Activated CD8-positive, alpha-beta T cell treated with anti-CD3 and anti-CD28 coated beads for 36 hours (primary cell): ENCODE data around the gene UBXN6. TPM values are rescaled to one million over a fixed set of nuclear protein-coding genes. Genes with fewer than 3 reads are reported as not detected.

Experiments
- ATAC-seq: fragments of 200-7000 bp; cut with Tn5 transposase; one replicate; pipeline ENCODE4 v1.10.0; 2021; ENCODE audit warnings: mild to moderate bottlenecking, moderate library complexity
- CTCF ChIA-PET: fragments of 350-600 bp; sonication (Branson Sonifier 250); formaldehyde crosslinking; loops from one replicate; lab custom pipeline; 2021; ENCODE audit warnings: antibody characterized with exemption; lab: Charles Lee
- POLR2A ChIA-PET: fragments of 350-600 bp; sonication (Branson Sonifier 250); formaldehyde crosslinking; loops from one replicate; lab custom pipeline; 2021; ENCODE audit warnings: antibody characterized with exemption; lab: Charles Lee
- DNase-seq: peaks from one replicate; pipeline ENCODE4 v3.0.0-alpha.2; 2020
- H3K27ac Mint-ChIP-seq: one replicate; pipeline ENCODE4 v1.8.0; 2021; ENCODE audit warnings: mild to moderate bottlenecking, mixed read lengths
- H3K27me3 Mint-ChIP-seq: one replicate; pipeline ENCODE4 v1.8.0; 2021; ENCODE audit warnings: mixed read lengths
- H3K36me3 Mint-ChIP-seq: one replicate; pipeline ENCODE4 v1.8.0; 2021; ENCODE audit warnings: low read depth, mixed read lengths
- H3K4me1 Mint-ChIP-seq: one replicate; pipeline ENCODE4 v1.8.0; 2021; ENCODE audit warnings: low read depth, mixed read lengths
- H3K4me3 Mint-ChIP-seq: one replicate; pipeline ENCODE4 v1.8.0; 2021; ENCODE audit warnings: mild to moderate bottlenecking, moderate library complexity, mixed read lengths
- H3K9me3 Mint-ChIP-seq: one replicate; pipeline ENCODE4 v1.8.0; 2021; ENCODE audit warnings: mixed read lengths
- CTCF ChIP-seq: fragments of 200-600 bp; IDR thresholded peaks from one replicate; pipeline ENCODE4 v1.8.0; 2022; ENCODE audit warnings: antibody characterized with exemption, mild to moderate bottlenecking
- intact Hi-C: fragments of 100-400 bp; cut with micrococcal nuclease; formaldehyde crosslinking; loops from one replicate; pipeline ENCODE4 v1.10.0; 2022
- total RNA-seq, 2 experiments: library from RNA; stranded (reverse); gene quantifications; one replicate each; pipeline ENCODE4 v1.2.3, GENCODE V29; 2021

Gene UBXN6
- total RNA-seq, 2 experiments from 2014 or later = 35.8 to 36.5 TPM

GRCh38 chr19:4488496-4488895 is 30.9 kb upstream of the UBXN6 start:
- CTCF ChIA-PET = no interaction called here
- Mint-ChIP-seq H3K9me3 (no peaks in the 10 kb centered on the region), H3K27me3 (no peaks in the 10 kb centered on the region), H3K27ac (no peak overlapping the region), H3K4me1 (no peaks in the 10 kb centered on the region), H3K36me3 (peaks cover 10% of the 10 kb centered on the region), H3K4me3 (no peak overlapping the region)
- intact Hi-C loops = no loop called here
- no peak for TF ChIP-seq CTCF
- no peak for ATAC-seq
- no peak for DNase-seq
- POLR2A ChIA-PET = no interaction called here

GRCh38 chr19:4487572-4487971 is 30.0 kb upstream of the UBXN6 start:
- no peak for TF ChIP-seq CTCF
- DNase-seq (no peak), ATAC-seq (no peak)
- Mint-ChIP-seq H3K27ac (no peak overlapping the region), H3K4me3 (no peak overlapping the region), H3K36me3 (peaks cover 13% of the 10 kb centered on the region), H3K27me3 (no peaks in the 10 kb centered on the region), H3K9me3 (no peaks in the 10 kb centered on the region), H3K4me1 (no peaks in the 10 kb centered on the region)
- CTCF ChIA-PET = no interaction called here
- POLR2A ChIA-PET = no interaction called here
- intact Hi-C loops = no loop called here

GRCh38 chr19:4483385-4483784 is 25.8 kb upstream of the UBXN6 start:
- Mint-ChIP-seq H3K36me3 (peaks cover 8% of the 10 kb centered on the region), H3K27me3 (no peaks in the 10 kb centered on the region), H3K4me3 (no peak overlapping the region), H3K4me1 (no peaks in the 10 kb centered on the region), H3K9me3 (no peaks in the 10 kb centered on the region), H3K27ac (no peak overlapping the region)
- ChIA-PET CTCF (no interaction called here), POLR2A (no interaction called here)
- no peak for TF ChIP-seq CTCF
- DNase-seq (no peak), ATAC-seq (no peak)
- intact Hi-C loops = no loop called here

- H3K27me3 Mint-ChIP-seq = no peaks in the 10 kb centered on the region
- peaks cover 8% of the 10 kb centered on the region for H3K36me3 Mint-ChIP-seq
- intact Hi-C loops = no loop called here
- no peak for TF ChIP-seq CTCF
- ChIA-PET POLR2A (no interaction called here), CTCF (no interaction called here)
- no peak for DNase-seq
- no peaks in the 10 kb centered on the region for H3K9me3 Mint-ChIP-seq
- H3K27ac Mint-ChIP-seq = no peak overlapping the region
- no peak for ATAC-seq
- no peaks in the 10 kb centered on the region for H3K4me1 Mint-ChIP-seq
- no peak overlapping the region for H3K4me3 Mint-ChIP-seq
Observed at GRCh38 chr19:4482721-4483364, 25.2 kb upstream of the UBXN6 start.

GRCh38 chr19:4477034-4477801 is 19.6 kb upstream of the UBXN6 start:
- Mint-ChIP-seq H3K4me3 (no peak overlapping the region), H3K27ac (no peak overlapping the region), H3K4me1 (peaks cover 16% of the 10 kb centered on the region), H3K27me3 (no peaks in the 10 kb centered on the region), H3K36me3 (peaks cover 2% of the 10 kb centered on the region), H3K9me3 (no peaks in the 10 kb centered on the region)
- ATAC-seq (no peak), DNase-seq (no peak)
- POLR2A ChIA-PET = interaction anchor here (1.1 kb wide), 1 partner anchor 20 kb away, joined by 3 read pairs; no protein-coding TSS in a partner anchor
- intact Hi-C loops = no loop called here
- CTCF ChIA-PET = no interaction called here
- TF ChIP-seq CTCF = no peak
